COR-L47 (cell line): Measurements from ENCODE around the gene CUX1.

Experiments
- DNase-seq: peaks from one replicate; lab custom pipeline; 2025; lab: John Stamatoyannopoulos, UW

The CUX1 gene

DNA sequence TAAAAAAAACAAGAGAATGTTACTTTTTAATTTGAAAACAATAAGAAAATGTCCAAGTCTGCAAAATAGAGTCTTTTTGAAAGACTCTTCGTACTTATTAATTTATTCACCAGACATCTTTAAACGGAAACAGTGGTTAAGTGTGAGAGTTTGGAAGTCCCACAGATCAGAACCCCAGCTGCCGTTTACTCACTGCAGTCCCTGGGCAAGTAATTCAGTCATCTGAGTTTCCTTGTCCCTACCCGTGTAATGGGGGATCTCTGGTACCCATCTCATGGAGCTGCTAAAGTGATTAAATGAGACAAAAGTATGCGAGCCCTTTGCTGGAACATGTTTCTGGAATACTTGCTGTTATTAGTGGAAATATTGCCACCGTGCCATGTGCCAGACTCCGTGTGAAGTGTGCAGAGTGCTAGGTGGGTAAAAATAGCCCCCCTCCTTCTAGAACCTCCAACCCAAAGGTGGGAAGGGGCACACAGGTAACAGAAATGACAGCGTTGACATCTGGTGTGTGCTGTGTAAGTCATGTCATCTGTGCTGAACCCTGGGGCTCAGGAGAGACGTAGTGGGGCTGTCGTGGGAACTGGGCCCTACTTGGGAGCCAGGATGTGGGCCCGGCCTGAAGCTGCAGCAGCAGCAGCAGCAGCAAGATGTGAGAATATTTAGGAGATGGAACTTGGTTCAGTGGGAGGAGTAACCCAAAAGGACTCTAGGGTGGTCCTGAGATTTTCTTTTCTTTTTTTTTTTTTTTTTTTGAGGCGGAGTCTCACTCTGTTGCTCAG, 140.5 kb downstream of the CUX1 start:
- no peak for DNase-seq

DNA sequence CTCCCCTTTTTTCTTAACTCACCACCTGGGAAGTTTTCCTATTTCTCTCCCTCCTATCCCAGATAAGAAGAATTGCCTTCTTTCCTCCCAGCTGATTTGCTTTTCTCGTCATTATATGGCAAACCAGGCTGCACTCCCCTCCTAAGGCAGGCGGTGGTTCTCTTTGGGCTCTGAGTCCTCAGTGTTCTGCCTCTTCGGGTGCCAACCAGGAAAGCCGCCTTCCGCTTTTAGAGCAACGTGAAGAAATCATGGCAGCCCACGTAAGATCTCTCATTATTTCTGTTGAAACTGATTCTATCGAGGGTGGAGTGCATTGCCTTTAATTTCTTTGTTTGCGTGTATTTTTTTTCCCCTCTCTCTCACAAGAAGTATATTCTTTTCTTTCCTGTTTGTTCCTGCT, 141.9 kb downstream of the CUX1 start:
- DNase-seq, result no peak

DNA sequence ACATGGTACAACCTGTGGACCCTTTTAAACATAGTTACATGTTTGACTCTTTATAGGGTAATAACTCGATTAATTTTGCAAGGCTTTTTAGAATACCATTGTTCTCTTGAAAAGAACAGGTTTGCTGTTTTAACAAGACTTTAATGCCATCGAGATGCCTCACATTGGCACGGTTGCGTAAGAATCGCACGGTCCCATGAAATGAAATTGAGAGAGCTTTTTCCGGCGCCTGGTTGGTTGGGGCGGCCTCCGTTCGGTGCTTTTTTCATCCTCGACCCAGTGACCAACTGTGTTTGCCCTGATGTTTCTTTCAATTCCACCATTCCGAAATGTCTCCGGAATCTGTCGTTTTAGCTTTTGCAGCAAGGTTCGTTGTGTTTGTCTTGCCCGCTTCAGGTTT, 142.4 kb downstream of the CUX1 start:
- DNase-seq, result no peak

DNA sequence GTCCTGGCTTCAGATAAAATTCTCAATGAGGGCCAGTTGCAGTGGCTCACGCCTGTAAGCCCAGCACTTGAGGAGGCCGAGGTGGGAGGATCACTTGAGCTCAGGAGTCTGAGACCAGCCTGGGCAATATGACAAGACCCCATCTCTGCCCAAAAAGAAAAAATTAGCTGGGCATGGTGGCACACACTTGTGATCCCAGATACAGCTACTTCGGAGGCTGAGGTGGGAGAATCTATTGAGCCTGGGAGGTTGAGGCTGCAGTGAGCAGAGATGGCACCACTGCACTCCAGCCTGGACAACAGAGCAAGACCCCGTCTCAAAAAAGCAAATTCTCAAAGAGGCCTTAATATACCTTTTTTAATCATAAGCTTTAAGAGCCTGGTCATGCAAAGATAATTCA, 142.9 kb downstream of the CUX1 start:
- no peak for DNase-seq

DNA sequence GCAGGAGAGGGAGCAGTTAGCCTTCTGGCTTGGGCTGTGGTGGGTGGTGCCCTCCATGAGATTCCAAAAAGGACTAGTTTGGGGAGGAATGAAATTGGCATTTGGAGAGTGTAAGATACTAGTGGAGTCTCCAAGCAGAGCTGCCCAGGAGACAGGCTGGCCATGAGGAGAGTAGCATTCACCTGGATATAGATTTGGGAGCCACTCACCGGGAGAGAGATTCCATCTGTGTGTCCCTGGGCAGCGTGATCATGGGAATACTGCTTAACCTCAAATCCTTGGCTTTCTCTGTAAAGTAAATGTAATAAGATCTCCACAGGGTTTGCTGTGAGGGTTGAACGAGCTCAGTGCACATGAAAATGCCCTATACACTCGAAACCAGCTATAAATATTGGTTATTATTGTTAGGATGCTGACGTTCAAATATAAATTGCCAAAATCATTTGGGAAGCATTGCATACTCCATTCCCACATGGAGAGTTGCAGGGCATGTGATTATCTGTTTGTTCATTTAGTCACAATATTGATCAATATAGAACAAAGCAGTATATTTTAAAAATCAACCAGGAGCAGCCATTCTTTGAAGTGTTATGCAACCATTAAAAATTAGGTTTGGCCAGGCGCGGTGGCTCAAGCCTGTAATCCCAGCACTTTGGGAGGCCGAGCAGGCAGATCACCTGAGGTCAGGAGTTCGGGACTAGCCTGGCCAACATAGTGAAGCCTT, 143.7 kb downstream of the CUX1 start:
- no peak for DNase-seq

DNA sequence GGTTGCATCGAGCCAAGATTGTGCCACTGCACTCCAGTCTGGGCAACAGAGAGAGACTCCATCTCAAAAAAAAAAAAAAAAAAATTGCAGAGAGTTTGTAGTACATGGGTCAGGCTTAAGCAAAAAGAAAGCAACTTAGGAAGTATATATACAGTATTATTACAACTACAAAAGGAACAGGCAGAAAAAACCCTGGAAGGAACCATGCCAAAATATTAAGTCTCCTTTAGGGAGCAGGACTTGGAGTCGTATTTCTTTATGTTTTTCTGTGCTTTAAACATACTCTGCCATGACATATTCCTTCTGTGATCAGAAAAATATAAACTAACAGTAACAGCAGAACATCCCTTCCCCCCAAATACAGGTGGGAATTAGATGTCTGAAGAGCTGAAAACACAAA, 144.4 kb downstream of the CUX1 start:
- no peak for DNase-seq

DNA sequence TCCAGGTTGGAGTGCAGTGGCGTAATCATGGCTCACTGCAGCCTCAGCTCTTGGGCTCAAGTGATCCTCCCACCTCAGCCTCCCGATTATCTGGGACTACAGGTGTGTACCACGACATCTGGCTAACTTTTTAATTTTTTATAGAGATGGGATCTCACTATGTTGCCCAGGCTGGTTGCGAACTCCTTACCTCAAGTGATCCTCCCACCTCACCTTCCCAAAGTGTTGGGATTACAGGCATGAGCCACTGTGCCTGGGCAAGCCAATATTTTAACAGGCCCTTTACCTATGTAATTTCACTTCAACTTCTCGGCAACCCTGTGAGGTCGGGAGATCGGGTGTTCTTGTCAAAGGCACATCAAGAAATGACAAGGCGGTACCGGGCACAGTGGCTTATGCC, 146.3 kb downstream of the CUX1 start:
- no peak for DNase-seq

DNA sequence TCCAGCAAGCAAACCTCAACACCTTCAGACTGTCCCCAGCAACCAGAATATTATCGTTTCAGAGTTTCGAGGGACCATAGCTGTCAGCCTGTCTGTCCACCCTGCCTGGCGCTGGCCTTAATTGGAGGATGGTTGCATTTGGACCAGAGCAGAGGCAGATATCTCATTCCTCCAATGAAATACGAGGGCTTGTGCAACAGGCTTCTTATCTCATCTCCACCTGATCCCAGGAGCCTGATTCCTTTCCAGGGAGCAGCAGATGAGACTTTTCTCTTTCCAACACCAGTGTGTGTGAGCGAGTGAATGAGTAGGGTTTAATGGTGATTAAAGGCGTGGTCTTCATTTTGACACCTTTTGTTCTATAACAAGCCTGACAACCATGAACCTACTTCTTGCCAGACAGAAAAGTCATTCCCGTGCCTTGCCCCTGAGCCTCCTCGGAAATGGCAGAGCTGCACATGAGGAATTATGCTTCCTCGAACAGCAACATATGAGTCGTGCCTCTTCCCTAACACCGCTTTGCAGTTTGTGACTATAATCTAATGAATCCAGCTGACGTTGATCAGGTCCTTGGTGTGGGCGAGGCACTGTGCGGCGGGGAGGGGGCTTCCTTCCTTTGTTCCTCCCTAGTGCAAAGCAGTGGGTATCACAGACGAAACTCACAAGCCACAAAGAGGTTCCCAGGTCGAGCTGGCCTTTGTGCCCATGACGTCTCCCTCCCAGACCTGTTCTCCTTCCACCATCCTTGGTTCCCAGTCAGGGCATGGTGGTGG, 147.4 kb downstream of the CUX1 start:
- DNase-seq, result no peak

DNA sequence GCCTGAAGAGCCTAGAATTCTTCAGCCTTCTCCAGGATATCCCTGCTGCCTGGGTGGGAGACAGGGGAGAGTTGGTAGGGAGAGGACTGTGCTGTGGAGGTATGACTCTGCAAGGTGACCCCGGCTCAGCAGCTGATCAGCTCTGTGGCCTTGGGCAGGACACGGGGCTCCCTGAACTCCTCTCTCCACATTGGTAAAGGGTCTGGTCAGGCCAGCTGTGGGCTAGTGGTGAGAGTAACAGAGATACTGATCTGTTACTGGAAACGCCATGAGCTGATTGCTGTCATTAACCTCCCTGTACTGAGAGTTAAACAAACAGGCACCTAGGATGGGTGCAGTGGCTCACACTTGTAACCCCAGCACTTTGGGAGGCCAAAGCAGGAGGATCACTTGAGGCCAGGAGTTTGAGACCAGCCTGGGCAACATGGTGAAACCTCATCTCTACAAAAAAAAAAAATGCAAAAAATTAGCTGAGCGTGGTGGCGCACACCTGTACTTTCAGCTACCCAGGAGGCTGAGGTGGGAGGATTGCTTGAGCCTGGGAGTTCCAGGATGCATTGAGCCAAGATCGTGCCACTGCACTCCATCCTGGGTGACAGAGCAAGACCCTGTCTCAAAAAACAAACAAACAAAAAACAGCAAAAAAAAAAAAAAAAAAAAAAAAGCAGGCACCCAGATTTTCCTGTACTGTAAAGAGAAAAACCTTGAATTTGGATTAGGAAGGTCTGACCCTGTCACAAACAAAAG, 151.5 kb downstream of the CUX1 start:
- no peak for DNase-seq

DNA sequence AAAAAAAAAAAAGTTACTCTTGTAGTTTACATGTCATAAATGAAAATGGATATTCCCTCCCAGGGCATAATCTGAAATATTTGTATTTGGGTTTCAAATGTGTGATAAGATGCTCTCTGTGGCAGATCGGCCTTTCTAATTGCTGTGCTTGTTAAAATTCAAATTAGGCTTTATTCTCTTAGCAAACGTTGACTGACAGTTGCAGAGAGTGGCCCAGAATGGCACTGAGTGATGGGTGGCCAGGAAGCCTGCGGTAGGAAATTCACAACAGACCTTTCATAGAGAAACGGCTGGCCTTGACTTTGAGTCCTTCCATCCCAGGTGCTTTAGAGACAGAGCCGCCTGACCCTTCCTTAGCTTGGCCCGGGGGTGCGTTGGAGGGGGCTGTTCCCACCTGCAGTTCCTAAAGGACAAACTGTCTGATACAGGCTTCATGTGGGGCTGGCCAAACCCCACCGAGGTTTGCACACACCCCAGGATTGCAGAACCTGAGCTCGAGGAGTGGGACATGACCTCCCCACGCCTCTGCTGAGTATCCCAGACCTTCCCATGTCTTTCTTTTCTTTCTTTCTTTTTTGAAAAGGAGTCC, 152.7 kb downstream of the CUX1 start:
- DNase-seq, result no peak

DNA sequence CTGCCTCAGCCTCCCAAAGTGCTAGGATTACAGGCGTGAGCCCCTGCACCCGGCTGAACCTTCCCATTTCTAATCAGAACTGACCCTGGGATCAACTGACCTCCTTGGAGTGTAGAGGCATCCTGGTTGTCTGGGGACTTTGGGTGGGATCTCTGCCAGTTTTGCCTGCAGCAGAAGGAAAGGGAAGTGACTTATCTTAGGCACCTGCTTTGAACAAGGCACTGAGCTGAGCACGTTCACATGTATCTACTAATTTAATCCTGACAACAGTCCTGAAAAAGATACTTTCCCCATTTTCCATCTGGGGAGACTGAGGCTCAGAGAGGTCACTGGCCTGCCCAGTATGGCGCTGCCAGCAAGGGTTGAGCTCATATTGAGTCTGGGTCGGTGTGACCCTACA, 153.4 kb downstream of the CUX1 start:
- DNase-seq, result no peak

DNA sequence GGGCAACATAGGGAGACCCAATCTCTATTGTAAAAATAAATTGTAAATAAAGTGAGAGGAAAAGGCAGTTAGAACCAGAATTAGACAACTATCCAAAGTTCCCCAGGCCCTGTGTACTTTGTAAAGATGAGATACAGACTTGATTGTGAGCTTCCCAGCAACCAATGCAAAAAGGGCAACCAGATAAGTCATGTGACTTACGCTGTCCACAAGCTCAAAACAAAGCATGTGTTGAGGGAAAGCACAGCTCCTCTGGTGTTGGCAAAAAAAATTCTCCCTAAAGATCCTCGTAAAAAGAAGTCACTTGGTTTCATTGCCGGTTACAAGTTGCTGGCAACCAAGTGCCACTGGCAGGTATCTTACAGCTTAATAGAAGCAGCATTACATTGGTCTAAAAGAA, 154.0 kb downstream of the CUX1 start:
- DNase-seq, result no peak

DNA sequence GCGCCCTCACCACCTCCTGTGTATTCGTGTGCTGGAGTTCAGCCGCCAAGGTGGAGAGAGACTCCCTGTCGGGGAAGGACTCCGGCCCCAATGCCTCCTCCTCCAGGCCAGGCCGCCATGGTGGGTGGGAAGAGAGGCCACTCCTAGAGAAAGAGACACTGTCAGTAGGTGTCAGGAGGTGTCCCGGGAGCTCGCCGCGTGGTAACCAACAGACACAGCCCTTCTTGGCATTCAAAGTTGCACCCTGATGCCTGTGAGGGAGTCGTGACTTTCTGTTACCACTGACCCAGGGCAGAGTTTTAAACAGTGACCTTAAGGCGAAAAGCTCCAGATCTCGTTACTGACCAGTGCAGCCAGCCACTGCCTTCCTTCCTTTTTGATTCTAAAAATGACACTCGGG, 155.2 kb downstream of the CUX1 start:
- no peak for DNase-seq

DNA sequence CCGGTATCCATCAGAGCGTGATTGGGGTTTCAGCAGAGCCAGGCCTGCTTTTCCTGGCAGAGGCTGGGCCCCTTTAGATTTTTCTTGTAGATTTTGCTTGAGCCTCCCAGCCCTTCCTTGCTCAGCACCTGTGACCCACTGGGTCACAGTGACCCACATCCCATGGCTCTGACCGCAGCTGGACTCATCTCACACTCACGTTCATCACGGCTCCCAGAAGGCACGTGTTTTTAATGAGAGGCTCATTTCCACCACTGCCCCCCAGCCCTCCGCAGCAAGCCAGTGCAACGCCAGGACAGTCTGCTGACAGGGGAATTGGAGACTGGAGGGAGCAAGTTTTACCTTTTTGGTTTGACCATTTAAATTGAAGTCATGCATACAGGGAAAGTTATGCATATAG, 155.7 kb downstream of the CUX1 start:
- DNase-seq, result no peak

DNA sequence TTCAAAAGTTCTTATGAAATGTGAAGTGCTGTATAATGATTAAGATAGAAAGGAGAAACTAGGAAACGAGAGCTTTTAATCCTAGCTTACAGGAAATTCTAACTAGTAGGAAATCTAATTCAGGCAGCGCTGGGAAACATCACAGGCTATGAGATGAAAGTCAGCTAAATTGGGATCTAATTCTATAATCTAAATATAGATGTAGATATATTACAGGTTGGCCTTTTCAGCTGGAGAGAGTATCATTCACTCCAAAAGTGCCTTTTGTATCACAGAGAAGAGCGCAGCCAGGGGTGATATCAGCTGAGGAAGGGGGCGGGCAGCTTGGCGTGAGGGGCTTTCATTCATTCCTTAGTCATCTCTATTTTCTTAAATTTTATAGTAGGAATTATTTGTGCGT, 157.0 kb downstream of the CUX1 start:
- no peak for DNase-seq

DNA sequence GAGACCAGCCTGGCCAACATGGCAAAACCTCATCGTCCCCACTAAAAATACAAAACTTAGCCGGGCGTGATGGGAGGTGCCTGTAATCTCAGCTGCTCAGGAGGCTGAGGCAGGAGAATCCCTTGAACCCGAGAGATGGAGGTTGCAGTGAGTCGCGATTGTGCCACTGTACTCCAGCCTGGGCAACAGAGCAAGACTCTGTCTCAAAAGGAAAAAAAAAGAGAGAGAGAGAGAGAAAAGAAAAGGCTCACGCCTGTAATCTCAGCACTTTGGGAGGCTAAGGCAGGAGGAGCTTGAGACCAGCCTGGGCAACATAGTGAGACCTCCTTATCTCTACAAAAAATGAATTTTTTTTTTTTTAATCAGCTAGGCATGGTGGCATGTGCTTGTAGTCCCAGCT, 157.6 kb downstream of the CUX1 start:
- no peak for DNase-seq

DNA sequence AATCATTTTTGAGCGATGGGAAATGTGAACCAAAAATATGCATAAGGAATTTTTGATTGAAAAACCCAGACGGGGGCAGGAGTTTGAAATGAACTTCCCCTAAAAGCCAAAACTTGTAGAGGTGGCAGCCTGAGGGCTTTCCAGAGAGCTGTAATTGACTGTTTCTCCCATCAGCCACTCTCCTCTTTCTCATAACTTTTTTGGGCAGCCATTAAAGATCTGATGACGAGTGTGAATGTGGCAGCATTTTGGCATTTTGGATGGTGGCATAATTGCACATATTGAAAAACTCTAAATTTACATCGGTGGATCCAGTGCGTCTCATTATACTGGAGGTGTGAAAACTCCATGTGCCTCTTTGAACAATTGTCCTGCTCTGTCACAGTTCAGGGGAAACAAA, 159.0 kb downstream of the CUX1 start:
- no peak for DNase-seq

DNA sequence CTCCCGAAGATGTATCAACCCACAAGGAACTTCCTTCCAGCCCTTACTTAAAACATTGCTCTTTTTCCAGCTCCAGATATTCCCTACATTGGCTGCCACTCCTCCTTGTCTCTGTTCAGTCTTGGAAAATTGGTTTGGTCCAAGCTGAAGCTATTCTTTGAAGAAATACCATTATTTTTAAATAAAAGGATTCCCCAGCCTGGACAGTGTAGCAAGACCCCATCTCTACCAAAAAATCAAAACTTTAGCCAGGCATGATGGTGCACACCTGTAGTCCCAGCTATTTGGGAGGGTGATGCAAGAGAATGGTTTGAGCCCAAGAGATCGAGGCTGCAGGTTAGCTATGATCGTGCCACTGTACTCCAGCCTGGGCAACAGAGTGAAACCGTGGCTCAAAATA, 159.8 kb downstream of the CUX1 start:
- DNase-seq, result no peak

DNA sequence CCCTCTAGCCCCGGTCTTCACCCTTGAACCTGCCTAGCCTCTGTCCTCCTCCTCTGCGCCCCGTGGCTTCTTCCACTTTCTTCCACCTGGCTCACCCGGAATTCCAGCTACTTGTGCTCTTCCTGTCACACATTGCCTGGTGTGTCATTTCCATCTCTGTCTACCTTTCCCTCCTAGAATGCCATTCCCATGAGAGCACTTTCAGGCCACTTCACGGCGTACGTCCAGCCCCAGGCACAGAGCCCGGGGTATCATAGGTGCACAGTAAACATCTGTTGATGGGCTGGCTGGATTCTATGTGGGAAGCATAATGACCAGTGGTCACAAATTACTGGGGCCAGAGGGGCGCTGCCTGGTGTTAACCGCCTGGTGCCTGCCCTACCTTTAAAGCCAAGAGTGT, 161.3 kb downstream of the CUX1 start:
- DNase-seq, result no peak

DNA sequence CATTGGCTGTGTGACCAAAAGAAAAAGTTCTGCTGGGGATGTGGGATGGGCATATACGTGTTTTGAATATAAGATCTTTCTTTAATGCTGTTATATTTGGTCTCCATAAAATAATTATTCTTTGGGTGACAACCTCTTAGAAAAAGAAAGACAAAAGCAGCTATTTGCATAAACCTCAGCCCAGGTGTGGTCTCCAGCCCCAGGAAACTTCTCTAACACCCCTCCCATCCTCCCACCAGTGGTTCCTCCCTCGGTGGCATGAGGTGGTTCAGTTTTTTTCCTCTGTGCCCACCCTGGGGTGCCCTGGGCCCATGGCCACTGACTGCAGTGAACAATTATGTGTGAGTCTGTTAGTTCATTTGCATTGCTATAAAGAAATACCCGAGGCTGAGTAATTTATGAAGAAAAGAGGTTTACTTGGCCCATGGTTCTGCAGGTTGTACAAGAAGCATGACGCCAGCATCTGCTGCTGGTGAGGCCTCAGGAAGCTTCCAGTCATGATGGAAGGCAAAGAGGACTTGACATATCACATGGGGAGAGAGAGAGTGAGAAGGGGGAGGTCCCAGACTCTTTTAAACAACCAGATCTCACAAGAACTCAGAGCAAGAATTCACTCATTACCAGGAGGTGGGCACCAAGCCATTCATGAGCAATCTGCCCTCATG, 165.9 kb downstream of the CUX1 start:
- no peak for DNase-seq

DNA sequence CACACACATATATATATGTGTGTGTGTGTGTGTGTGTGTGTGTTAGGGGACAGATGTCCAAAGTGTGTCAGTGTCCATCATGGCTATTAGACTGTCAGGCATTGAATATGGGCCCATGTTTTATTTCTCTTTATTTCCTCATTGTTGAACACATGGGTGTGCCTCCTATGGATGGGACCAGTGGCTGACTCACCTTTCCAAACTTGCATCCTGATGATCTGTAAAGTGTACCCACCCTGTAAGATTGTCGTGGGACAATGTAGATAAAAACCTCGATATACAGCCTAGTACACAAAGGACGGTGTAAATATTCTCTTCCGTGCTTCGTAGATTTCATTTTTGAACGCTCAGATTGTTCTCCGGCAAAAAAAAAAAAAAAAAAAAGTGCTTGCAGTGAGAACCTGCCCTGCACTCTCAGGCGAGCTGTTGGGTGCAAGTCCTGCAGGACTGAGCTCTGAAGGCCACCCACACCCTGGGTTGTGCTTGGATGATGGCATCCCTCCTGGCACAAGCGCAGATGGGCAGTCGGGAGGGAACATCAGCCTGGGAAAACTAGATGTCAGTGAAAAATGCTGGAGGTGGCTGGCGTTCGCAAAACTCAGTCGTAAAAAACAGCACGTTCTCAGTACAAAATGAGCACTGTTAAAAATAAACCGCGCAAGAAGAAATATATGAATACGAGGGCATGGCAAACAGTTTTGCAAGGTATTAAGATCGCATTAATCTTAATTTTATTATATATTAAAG, 166.9 kb downstream of the CUX1 start:
- DNase-seq, result no peak
